ENCODE results near the gene JDP2. TPM values are rescaled to one million over a fixed set of nuclear protein-coding genes. Genes with fewer than 3 reads are reported as not detected.

The JDP2 gene
- 3.3 and 6.1 TPM in 2 replicates for total RNA-seq

GRCh38 chr14:75427482-75428229 is at the start of gene JDP2:
Gene JDP2, plus strand, starts transcription at chr14:75428022. Its CDS starts 9,899 bp downstream, at chr14:75437921.

GRCh38 chr14:75522224-75522982 is 94.6 kb downstream of the JDP2 start, which contains the start of gene BATF:
Gene BATF, plus strand, starts transcription at chr14:75522469. Its CDS starts 214 bp downstream, at chr14:75522683.

Other genes with a start within 250 kb of the JDP2 start
- gene FOS, start 149.2 kb upstream of the JDP2 start, total RNA-seq, result 2.4 and 2.8 TPM in 2 replicates
- 1.7 TPM in 1 of 2 replicates, not detected in the other for gene BATF, start 94.4 kb downstream of the JDP2 start, total RNA-seq
- gene FLVCR2, start 150.6 kb downstream of the JDP2 start, total RNA-seq, result 0.66 and 0.79 TPM in 2 replicates
- gene ERG28, start 232.9 kb downstream of the JDP2 start, total RNA-seq, result 9.7 and 14.4 TPM in 2 replicates
- 77.5 and 81.5 TPM in 2 replicates for gene TTLL5, start 233.2 kb downstream of the JDP2 start, total RNA-seq

Data from thoracic aorta endothelial cell (primary cell).